Uterus (tissue), 2 donors: ENCODE results near the gene PIGH.

ENCODE experiments used
- CTCF ChIP-seq, 4 experiments: fragments of 200-600 bp in 2 of 4; fragments of 450-650 bp in 2 of 4; sonication (generic) in 2 of 4; IDR thresholded peaks; one replicate each; pipeline ENCODE4 v1.5.1; 2016 to 2019; ENCODE audit warnings: antibody characterized with exemption in 4 of 4, mild to moderate bottlenecking in 2 of 4, moderate library complexity in 1 of 4
- POLR2A ChIP-seq, 2 donors: fragments of 450-650 bp; IDR thresholded peaks; one replicate each; pipeline ENCODE4 v1.6.1; 2016; ENCODE audit warnings: antibody characterized with exemption in 2 of 2, mild to moderate bottlenecking in 1 of 2, moderate library complexity in 1 of 2

DNA sequence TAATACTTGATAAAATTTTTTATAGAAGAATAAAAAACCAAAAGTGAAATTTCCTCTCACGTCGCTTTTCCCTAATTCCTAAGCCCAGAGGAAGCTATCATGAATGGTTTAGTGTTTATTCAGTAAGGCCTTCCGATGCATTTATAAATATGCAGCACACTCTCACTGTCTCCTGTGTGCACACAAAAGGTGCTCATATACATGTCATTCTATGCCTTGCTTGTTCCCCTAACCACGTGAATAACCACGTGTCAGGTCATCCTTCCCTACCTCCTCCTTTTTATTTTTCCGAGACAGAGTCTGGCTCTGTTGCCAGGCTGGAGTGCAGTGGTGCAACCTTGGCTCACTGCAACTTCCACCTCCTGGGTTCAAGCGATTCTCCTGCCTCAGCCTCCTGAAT, 29.6 kb downstream of the PIGH start:
- TF ChIP-seq CTCF (IDR thresholded peaks at IDR 0.05) (no peak), POLR2A (IDR thresholded peaks at IDR 0.05) (no peak)
